HepG2 (cell line): ENCODE results near the gene GRIK4. TPM values are rescaled to one million over a fixed set of nuclear protein-coding genes. Genes with fewer than 3 reads are reported as not detected.

Experiments used
- ATAC-seq: fragments of 200-7000 bp; cut with Tn5 transposase; 3 replicates; pipeline ENCODE4 v1.9.1; 2020; ENCODE audit warnings: mild to moderate bottlenecking, moderate library complexity
- BruUV-seq: library from RNA; stranded (reverse); fragments of 400-500 nt; replicated peaks from 2 replicates; lab custom pipeline; 2021; lab: Mats Ljungman, UMichigan
- CTCF ChIA-PET: fragments of 300-600 bp; formaldehyde crosslinking; extraction: SDS; loops from one replicate; lab custom pipeline; 2021; ENCODE audit warnings: low total read pairs, inconsistent platforms, low intra/inter-chr PET ratio; lab: Yijun Ruan, JAX
- POLR2A ChIA-PET: fragments of 350-600 bp; sonication (Branson Sonifier 250); formaldehyde crosslinking; loops from one replicate; lab custom pipeline; 2020; ENCODE audit warnings: antibody characterized with exemption, inconsistent platforms; lab: Yijun Ruan, JAX
- DNase-seq: peaks from one replicate; pipeline ENCODE4 v3.0.0-alpha.2; 2015; ENCODE audit warnings: low spot score
- FAIRE-seq: peaks from 3 replicates; lab custom pipeline; 2011; peaks lifted over from hg19 to GRCh38; lab: Jason Lieb, UNC
- H2AFZ ChIP-seq: one replicate; pipeline ENCODE4 v1.6.1; 2011; ENCODE audit warnings: low read length, inconsistent platforms
- H3K27ac ChIP-seq: fragments of 300-600 bp; 3 replicates; pipeline ENCODE4 v1.8.0; 2011; ENCODE audit warnings: mixed run types, mild to moderate bottlenecking, mixed read lengths, low read length, inconsistent platforms; ENCODE audit not compliant: insufficient read depth; ENCODE audit errors: extremely low read length
- H3K27me3 ChIP-seq, 2 experiments: fragments of 200-600 bp in 1 of 2; 2 replicates in 1 of 2; 3 replicates in 1 of 2; pipeline versions ENCODE4 v1.6.0 to v1.8.0; 2011; ENCODE audit warnings: low read length in 2 of 2, mild to moderate bottlenecking in 2 of 2, moderate library complexity in 2 of 2, inconsistent platforms in 1 of 2; ENCODE audit not compliant: insufficient read depth in 2 of 2, control insufficient read depth in 1 of 2
- H3K36me3 ChIP-seq, 2 experiments: fragments of 200-600 bp in 1 of 2; replicated peaks in 1 of 2; 2 replicates in 1 of 2; 3 replicates in 1 of 2; pipeline versions ENCODE4 v1.5.1 to v1.8.0; 2011; ENCODE audit warnings: low read length in 2 of 2, inconsistent platforms in 1 of 2; ENCODE audit not compliant: insufficient read depth in 2 of 2, control insufficient read depth in 1 of 2
- H3K4me1 ChIP-seq: 2 replicates; pipeline ENCODE4 v1.5.1; 2012; ENCODE audit warnings: low read length, inconsistent platforms; ENCODE audit not compliant: insufficient read depth
- H3K4me2 ChIP-seq: 2 replicates; pipeline ENCODE4 v1.6.0; 2011; ENCODE audit warnings: low read depth, low read length, inconsistent platforms
- H3K4me3 ChIP-seq, 3 experiments: fragments of 200-600 bp in 1 of 3; sonication (generic), shearing (Covaris generic) in 1 of 3; replicated peaks in 1 of 3; 2 replicates each; pipeline ENCODE4 v1.5.1; 2011 to 2016; ENCODE audit warnings: low read length in 3 of 3, inconsistent platforms in 2 of 3, low read depth in 2 of 3, mild to moderate bottlenecking in 2 of 3, control low read depth in 1 of 3, mixed read lengths in 1 of 3; ENCODE audit not compliant: insufficient read depth in 1 of 3
- H3K79me2 ChIP-seq: one replicate; pipeline ENCODE4 v1.6.1; 2011; ENCODE audit warnings: low read length, inconsistent platforms; ENCODE audit not compliant: insufficient read depth
- H3K9ac ChIP-seq: 2 replicates; pipeline ENCODE4 v1.6.0; 2011; ENCODE audit warnings: mild to moderate bottlenecking, low read depth, low read length, inconsistent platforms; ENCODE audit not compliant: insufficient read depth
- H3K9me3 ChIP-seq: 2 replicates; pipeline ENCODE4 v1.5.1; 2012; ENCODE audit warnings: mild to moderate bottlenecking, low read length
- H4K20me1 ChIP-seq: 2 replicates; pipeline ENCODE4 v1.6.0; 2011; ENCODE audit warnings: inconsistent platforms, mild to moderate bottlenecking, low read length, moderate library complexity; ENCODE audit not compliant: insufficient read depth
- ARNTL ChIP-seq: sonication (generic); formaldehyde crosslinking; IDR thresholded peaks from 2 replicates; pipeline ENCODE4 v1.4.0; 2020; ENCODE audit warnings: mild to moderate bottlenecking, missing genetic modification reagents
- MXD4 ChIP-seq: IDR thresholded peaks from 2 replicates; pipeline ENCODE4 v1.6.1; 2016; ENCODE audit warnings: mild to moderate bottlenecking, missing biosample characterization, missing genetic modification reagents
- NRL ChIP-seq: sonication (generic); formaldehyde crosslinking; IDR thresholded peaks from 2 replicates; pipeline ENCODE4 v1.5.0; 2020; ENCODE audit warnings: missing genetic modification reagents, mild to moderate bottlenecking, moderate library complexity, borderline replicate concordance
- SNAPC2 ChIP-seq: sonication (generic); formaldehyde crosslinking; IDR thresholded peaks from 2 replicates; pipeline ENCODE4 v1.8.1; 2022; ENCODE audit warnings: mild to moderate bottlenecking, missing genetic modification reagents
- ZNF670 ChIP-seq: sonication (generic); formaldehyde crosslinking; IDR thresholded peaks from 2 replicates; pipeline ENCODE4 v1.8.0; 2022; ENCODE audit warnings: mild to moderate bottlenecking, missing genetic modification reagents, borderline replicate concordance
- WGBS: methylation state at CpG from one replicate; pipeline ENCODE4 v1.1.6; 2017; ENCODE audit warnings: low lambda C conversion rate; 5-methylcytosine and 5-hydroxymethylcytosine counted together
- in situ Hi-C: cut with HindIII; loops from 2 replicates; pipeline ENCODE4 v1.10.0; 2017; ENCODE audit warnings: low pct_unique_long_range_greater_than_20kb; ENCODE audit not compliant: extremely low pct_ligation_motif_present
- intact Hi-C: fragments of 100-400 bp; cut with micrococcal nuclease; formaldehyde crosslinking; loops from one replicate; pipeline ENCODE4 v1.10.0; 2022; ENCODE audit not compliant: unreplicated experiment
- polyA plus RNA-seq, 8 experiments: library from polyadenylated mRNA; depleted of rRNA in 3 of 8; stranded (reverse) in 7 of 8; unstranded in 1 of 8; fragments of >200 nt; fragmentation: Illumina TruSeq in 4 of 8; extraction: Trizol in 4 of 8; gene quantifications; 2 replicates each; pipeline versions ENCODE4 v1.2.1 to v1.2.3, GENCODE V29; 2011 to 2016; ENCODE audit warnings: low read depth in 4 of 8, missing spikeins in 1 of 8, mixed read lengths in 1 of 8; ENCODE audit not compliant: insufficient read depth in 1 of 8
- total RNA-seq, 5 experiments: library from RNA; depleted of rRNA; stranded (reverse); fragments of >200 nt; fragmentation: Illumina TruSeq; extraction: Trizol; gene quantifications; 2 replicates each; pipeline ENCODE4 v1.2.3, GENCODE V29; 2016; ENCODE audit warnings: low read depth in 1 of 5
- TF ChIP-seq, protein P1 (sequence below): IDR thresholded peaks from 2 replicates; pipeline ENCODE4 v1.4.0; 2020; ENCODE audit warnings: mild to moderate bottlenecking, missing genetic modification reagents
- TF ChIP-seq, protein P2 (sequence below): sonication (generic); formaldehyde crosslinking; IDR thresholded peaks from 2 replicates; pipeline ENCODE4 v1.8.1; 2022; ENCODE audit warnings: low read depth, mild to moderate bottlenecking, missing genetic modification reagents
- TF ChIP-seq, protein P3 (sequence below): sonication (generic); formaldehyde crosslinking; IDR thresholded peaks from 2 replicates; pipeline ENCODE4 v1.4.0; 2020; ENCODE audit warnings: mild to moderate bottlenecking, missing genetic modification reagents

The GRIK4 gene
- total and polyA plus RNA-seq, 2 of the 13 experiments (the other 11 are each of a cell fraction or from before 2014, with no cell fraction given) = 0.04 to 0.07 TPM

DNA sequence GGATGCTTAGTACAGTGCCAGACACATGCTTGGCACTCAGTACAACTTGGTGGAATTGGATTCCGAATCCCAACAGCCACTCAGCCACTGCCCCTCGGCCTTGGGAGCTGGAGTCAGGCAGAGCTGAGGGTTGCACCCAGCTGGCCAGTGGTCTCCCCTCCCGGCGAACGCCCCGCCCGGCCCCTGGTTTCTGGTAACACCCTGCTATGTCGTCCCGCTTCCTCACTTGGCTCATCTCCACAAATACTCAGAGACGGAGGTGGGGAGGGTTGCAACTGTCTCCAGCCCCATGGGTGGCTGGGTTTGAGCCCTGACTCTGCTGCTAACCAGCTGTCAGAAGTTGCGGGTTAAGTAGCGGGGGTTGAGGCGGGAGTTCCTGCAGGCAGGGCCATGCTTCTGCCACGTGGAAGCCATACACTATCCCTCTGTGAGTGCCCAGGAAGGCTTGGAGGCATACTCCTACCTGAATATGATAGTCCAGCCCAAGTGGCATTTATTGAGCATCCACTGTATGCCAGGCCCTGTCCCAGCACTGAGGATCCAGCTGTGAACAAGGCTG, 67.1 kb downstream of the GRIK4 start:
- no peaks in the 10 kb centered on the region for H4K20me1 ChIP-seq
- ChIA-PET POLR2A (no interaction called here), CTCF (no interaction called here)
- H3K4me1 ChIP-seq = no peaks in the 10 kb centered on the region
- H3K27me3 ChIP-seq = peaks cover 0 to 9% of the 10 kb centered on the region in 2 experiments; a peak in 2 of 5 replicates
- ATAC-seq (no peak), FAIRE-seq (no peak), DNase-seq (no peak)
- no peaks in the 10 kb centered on the region for H3K9me3 ChIP-seq
- in situ Hi-C loops (no loop called here), intact Hi-C loops (no loop called here)
- BruUV-seq = no TSS peak
- H2AFZ ChIP-seq = no peak overlapping the region
- no peak overlapping the region for H3K4me3 ChIP-seq
- H3K27ac ChIP-seq = no peak overlapping the region
- no peak overlapping the region for H3K4me2 ChIP-seq
- no peaks in the 10 kb centered on the region for H3K79me2 ChIP-seq
- no peak overlapping the region for H3K9ac ChIP-seq
- no peaks in the 10 kb centered on the region for H3K36me3 ChIP-seq
- 71% methylated on average over 5 of the region's 14 CpGs for WGBS
- TF ChIP-seq, protein P1, sequence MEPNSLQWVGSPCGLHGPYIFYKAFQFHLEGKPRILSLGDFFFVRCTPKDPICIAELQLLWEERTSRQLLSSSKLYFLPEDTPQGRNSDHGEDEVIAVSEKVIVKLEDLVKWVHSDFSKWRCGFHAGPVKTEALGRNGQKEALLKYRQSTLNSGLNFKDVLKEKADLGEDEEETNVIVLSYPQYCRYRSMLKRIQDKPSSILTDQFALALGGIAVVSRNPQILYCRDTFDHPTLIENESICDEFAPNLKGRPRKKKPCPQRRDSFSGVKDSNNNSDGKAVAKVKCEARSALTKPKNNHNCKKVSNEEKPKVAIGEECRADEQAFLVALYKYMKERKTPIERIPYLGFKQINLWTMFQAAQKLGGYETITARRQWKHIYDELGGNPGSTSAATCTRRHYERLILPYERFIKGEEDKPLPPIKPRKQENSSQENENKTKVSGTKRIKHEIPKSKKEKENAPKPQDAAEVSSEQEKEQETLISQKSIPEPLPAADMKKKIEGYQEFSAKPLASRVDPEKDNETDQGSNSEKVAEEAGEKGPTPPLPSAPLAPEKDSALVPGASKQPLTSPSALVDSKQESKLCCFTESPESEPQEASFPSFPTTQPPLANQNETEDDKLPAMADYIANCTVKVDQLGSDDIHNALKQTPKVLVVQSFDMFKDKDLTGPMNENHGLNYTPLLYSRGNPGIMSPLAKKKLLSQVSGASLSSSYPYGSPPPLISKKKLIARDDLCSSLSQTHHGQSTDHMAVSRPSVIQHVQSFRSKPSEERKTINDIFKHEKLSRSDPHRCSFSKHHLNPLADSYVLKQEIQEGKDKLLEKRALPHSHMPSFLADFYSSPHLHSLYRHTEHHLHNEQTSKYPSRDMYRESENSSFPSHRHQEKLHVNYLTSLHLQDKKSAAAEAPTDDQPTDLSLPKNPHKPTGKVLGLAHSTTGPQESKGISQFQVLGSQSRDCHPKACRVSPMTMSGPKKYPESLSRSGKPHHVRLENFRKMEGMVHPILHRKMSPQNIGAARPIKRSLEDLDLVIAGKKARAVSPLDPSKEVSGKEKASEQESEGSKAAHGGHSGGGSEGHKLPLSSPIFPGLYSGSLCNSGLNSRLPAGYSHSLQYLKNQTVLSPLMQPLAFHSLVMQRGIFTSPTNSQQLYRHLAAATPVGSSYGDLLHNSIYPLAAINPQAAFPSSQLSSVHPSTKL (CRISPR knock-in tag) = no peak
- no peak for TF ChIP-seq MXD4 (CRISPR knock-in tag)
- TF ChIP-seq SNAPC2 = no peak
- TF ChIP-seq, protein P2, sequence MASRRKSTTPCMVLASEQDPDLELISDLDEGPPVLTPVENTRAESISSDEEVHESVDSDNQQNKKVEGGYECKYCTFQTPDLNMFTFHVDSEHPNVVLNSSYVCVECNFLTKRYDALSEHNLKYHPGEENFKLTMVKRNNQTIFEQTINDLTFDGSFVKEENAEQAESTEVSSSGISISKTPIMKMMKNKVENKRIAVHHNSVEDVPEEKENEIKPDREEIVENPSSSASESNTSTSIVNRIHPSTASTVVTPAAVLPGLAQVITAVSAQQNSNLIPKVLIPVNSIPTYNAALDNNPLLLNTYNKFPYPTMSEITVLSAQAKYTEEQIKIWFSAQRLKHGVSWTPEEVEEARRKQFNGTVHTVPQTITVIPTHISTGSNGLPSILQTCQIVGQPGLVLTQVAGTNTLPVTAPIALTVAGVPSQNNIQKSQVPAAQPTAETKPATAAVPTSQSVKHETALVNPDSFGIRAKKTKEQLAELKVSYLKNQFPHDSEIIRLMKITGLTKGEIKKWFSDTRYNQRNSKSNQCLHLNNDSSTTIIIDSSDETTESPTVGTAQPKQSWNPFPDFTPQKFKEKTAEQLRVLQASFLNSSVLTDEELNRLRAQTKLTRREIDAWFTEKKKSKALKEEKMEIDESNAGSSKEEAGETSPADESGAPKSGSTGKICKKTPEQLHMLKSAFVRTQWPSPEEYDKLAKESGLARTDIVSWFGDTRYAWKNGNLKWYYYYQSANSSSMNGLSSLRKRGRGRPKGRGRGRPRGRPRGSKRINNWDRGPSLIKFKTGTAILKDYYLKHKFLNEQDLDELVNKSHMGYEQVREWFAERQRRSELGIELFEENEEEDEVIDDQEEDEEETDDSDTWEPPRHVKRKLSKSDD (CRISPR knock-in tag) = no peak
- TF ChIP-seq, protein P3, sequence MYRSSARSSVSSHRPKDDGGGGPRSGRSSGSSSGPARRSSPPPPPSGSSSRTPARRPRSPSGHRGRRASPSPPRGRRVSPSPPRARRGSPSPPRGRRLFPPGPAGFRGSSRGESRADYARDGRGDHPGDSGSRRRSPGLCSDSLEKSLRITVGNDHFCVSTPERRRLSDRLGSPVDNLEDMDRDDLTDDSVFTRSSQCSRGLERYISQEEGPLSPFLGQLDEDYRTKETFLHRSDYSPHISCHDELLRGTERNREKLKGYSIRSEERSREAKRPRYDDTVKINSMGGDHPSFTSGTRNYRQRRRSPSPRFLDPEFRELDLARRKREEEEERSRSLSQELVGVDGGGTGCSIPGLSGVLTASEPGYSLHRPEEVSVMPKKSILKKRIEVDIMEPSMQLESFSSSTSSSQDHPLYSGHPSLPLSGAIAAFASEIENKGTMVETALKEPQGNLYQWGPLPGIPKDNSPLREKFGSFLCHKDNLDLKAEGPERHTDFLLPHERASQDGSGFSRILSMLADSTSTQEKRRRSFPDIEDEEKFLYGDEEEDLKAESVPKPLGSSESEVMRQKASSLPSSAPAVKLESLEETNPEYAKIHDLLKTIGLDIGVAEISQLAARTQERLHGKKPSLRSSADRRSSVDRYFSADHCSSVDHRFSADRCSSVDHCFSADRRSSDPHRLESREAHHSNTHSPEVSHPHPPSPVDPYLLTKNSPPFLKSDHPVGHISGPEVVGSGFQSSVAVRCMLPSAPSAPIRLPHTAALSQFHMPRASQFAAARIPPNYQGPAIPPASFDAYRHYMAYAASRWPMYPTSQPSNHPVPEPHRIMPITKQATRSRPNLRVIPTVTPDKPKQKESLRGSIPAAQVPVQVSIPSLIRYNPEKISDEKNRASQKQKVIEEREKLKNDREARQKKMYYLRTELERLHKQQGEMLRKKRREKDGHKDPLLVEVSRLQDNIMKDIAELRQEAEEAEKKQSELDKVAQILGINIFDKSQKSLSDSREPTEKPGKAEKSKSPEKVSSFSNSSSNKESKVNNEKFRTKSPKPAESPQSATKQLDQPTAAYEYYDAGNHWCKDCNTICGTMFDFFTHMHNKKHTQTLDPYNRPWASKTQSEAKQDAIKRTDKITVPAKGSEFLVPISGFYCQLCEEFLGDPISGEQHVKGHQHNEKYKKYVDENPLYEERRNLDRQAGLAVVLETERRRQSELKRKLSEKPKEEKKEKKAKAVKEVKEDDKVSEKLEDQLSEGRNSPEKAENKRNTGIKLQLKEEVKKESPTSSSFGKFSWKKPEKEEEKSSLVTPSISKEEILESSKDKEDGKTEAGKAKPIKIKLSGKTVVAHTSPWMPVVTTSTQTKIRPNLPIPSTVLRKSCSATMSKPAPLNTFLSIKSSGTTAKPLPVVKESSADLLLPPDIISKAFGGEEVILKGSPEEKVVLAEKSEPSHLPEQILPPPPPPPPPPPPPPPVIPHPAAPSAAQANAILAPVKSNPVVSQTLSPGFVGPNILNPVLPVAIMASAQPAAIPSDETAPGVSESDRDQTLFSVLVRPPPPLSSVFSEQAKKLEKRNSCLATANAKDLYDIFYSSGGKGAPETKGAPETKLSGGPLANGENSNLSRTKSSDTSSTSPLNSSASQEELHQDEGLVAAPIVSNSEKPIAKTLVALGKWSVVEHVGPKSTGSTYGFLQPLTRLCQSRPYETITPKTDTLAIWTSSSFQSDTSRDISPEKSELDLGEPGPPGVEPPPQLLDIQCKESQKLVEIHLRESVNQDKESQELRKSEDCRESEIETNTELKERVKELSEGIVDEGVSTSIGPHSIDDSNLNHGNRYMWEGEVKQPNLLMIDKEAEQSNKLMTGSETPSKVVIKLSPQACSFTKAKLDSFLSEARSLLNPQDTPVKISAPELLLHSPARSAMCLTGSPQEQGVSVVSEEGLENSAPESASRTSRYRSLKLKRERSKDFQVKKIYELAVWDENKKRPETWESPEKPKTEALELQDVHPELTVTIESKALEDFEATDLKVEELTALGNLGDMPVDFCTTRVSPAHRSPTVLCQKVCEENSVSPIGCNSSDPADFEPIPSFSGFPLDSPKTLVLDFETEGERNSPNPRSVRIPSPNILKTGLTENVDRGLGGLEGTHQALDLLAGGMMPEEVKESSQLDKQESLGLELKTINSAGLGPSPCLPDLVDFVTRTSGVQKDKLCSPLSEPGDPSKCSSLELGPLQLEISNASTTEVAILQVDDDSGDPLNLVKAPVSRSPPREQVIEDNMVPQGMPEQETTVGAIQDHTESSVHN (CRISPR knock-in tag) = no peak
- no peak for TF ChIP-seq NRL (CRISPR knock-in tag)
- no peak for TF ChIP-seq ARNTL
- TF ChIP-seq ZNF670 = no peak
